GM18526 (cell line): Measurements from ENCODE around the gene SFTPB.

Source experiments
- POLR2A ChIP-seq: IDR thresholded peaks from 3 replicates; pipeline ENCODE4 v1.6.1; 2011; ENCODE audit not compliant: insufficient read length; ENCODE audit errors: extremely low read depth

Gene SFTPB

GRCh38 chr2:85651097-85651496 lies 16.9 kb downstream of the SFTPB start:
- no peak for TF ChIP-seq POLR2A

- TF ChIP-seq POLR2A = no peak
Observed at GRCh38 chr2:85650456-85650855, 17.5 kb downstream of the SFTPB start.

DNA sequence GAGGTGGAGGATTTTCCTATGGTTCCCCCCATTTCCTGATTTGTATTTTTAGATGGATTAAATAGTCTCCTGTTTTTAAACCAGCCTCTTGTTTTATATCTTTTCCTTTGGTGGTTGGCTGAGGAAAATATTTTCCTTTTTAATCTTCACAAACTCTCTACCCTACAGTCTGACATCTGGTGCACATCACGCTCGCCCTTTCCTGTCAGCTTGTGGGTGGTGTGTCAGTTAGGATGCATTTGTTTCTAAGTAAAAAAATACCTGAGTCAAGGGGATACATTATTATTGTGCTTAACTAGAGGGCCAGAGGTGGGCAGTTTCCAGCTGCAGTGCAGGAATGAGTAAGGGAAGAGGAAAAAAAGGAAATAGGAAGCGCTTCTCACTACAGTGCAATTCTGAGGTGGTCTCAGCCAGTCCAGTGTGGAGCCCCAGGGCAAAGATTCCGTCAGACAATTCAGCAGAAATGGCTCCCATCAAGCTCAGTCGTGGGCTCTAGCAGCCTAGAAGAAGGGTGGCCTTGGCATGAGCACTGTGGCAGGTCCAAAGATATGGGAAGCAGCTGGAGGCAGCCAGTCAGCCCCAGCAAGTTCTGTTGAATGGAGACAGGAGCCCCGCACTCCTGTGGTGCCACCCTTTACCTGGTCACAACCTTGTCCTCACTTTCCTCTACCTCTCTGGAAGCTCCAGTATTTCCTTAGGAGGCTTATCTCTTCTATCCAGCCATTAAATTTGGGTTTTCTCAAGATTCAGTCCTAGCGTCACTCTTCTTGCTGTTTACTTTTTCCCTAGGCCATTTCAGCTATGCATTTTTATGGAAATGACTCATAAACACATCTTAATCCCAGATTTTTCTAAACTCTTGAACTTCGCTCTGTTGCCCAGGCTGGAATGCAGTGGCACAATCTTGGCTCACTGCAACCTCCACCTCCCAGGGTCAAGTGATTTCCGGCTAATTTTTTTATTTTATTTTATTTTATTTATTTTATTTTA lies 18.5 kb downstream of the SFTPB start:
- no peak for TF ChIP-seq POLR2A

GRCh38 chr2:85648619-85649018 lies 19.4 kb downstream of the SFTPB start:
- no peak for TF ChIP-seq POLR2A

- no peak for TF ChIP-seq POLR2A
Observed at GRCh38 chr2:85647823-85648526, 20.0 kb downstream of the SFTPB start.

GRCh38 chr2:85646166-85646565 lies 21.8 kb downstream of the SFTPB start:
- TF ChIP-seq POLR2A = no peak

GRCh38 chr2:85644909-85645308 lies 23.1 kb downstream of the SFTPB start:
- TF ChIP-seq POLR2A = no peak

DNA sequence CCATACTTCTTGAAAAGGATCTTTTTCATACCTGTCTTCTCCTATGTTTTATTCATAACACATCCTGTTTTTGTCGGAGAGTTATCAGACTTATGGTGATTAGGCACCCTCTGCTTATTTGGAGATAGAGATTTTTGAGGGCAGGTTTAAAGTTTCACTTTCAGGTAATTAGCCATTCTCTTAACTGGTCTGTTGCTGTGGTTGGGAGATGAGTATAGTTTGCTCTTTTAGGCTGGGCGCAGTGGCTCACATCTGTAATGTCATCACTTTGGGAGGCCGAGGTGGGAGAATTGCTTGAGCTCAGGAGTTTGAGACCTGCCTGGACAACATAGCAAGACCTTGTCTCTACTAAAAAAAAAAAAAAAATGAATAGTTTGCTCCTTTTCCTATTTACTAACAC lies 25.3 kb downstream of the SFTPB start:
- no peak for TF ChIP-seq POLR2A

DNA sequence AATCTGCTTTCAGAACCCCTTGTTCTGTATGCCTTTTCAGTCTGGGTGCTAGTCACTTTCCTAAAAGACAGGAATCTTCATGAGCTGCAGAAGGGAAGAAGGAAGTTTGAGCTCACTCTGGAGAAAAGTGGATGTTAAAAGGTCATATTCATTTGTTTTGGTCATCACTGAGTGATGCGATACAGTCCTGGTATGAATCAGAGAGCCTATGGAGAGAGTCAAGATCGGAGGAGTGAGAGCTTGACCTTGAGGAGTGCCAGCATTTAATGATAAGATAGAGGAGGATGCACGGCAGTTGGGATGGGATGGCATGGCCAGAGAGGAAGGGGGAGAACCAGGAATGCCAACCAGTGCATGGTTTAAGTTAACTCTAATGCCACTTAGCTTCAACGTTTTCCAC lies 32.4 kb downstream of the SFTPB start:
- no peak for TF ChIP-seq POLR2A

DNA sequence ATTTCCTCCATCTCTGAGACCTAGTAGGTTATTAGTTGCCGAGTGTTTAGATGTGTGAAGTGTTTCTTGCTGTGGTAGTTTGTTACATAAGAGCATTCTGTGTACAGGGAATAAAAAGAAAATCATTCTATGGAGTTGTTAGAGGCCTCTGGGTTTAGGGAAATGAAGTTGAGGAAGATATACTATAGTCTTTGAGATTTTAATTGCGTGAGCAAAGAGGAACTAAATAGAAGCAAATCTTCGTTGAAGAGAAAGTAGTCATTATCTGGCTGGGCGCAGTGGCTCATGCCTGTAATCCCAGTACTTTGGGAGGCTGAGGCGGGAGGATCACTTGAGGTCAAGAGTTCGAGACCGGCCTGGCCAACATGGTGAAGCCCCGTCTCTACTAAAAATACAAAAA lies 33.0 kb downstream of the SFTPB start:
- TF ChIP-seq POLR2A = no peak

- TF ChIP-seq POLR2A = no peak
Observed at GRCh38 chr2:85631316-85631715, 36.7 kb downstream of the SFTPB start.

GRCh38 chr2:85628658-85629057 lies 39.3 kb downstream of the SFTPB start:
- TF ChIP-seq POLR2A = no peak

DNA sequence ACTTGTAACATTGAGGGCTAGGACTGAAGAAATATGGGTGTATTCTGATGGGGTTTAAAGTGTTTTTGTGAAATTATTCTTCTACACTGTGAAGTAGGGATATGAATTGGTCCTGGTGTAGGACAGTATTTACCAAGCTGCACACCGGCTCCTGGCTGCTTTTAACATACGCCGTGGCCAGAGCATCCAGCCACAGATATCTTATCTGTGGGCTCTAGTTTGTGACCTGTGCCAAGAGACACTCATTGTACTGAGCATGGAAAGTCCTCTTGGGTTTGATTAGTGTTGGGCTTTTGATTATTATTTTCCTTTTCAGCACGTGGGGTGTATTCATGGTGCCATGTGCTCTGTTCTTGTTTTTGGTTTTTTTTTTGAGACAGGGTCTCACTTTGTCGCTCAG lies 44.0 kb downstream of the SFTPB start:
- no peak for TF ChIP-seq POLR2A

DNA sequence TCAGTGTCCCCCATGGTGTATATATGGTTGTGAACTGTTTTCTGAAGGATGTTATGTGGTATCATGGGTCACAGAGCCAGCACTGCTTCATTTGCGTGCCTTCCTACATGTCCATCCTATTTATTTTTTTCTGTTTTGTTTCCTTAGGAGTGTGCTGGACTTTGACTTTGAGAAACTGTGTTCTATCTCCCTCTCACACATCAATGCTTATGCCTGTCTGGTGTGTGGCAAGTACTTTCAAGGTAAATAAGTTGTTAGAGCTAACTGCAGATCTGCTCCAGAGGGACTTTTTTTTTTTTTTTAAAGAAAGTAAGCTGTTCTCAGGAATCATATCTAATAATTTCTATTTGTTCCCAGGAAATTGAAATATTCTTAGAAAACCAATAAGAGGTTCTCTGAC lies 46.7 kb downstream of the SFTPB start:
- no peak for TF ChIP-seq POLR2A

- TF ChIP-seq POLR2A = no peak
Observed at GRCh38 chr2:85619617-85620016, 48.4 kb downstream of the SFTPB start.

- no peak for TF ChIP-seq POLR2A
Observed at GRCh38 chr2:85615413-85615728, 52.6 kb downstream of the SFTPB start.
